CD14-positive monocyte (primary cell): ENCODE results near the gene NUDT22. TPM values are rescaled to one million over a fixed set of nuclear protein-coding genes. Genes with fewer than 3 reads are reported as not detected.

Experiments used
- DNase-seq, 3 donors: peaks; one replicate each; pipeline ENCODE4 v3.0.0-alpha.2; 2011 to 2022
- H2AFZ ChIP-seq: 2 replicates; pipeline ENCODE4 v1.6.0; 2012; ENCODE audit warnings: mild to moderate bottlenecking, low read depth, low read length, inconsistent platforms; ENCODE audit not compliant: insufficient read depth, poor library complexity, severe bottlenecking
- H3K27ac ChIP-seq, 2 donors: 1 replicate in 1 of 2; 2 replicates in 1 of 2; pipeline ENCODE4 v1.5.1; 2012 to 2013; ENCODE audit warnings: low read length in 2 of 2, control low read depth in 1 of 2, inconsistent platforms in 1 of 2, low read depth in 1 of 2, mild to moderate bottlenecking in 1 of 2
- H3K27me3 ChIP-seq, 2 donors: one replicate each; pipeline versions ENCODE4 v1.6.0 to v1.6.1; 2011 to 2013; ENCODE audit warnings: low read length in 2 of 2; ENCODE audit not compliant: control insufficient read depth in 2 of 2, insufficient read depth in 2 of 2
- H3K36me3 ChIP-seq, 2 donors: replicated peaks in 1 of 2; 1 replicate in 1 of 2; 2 replicates in 1 of 2; pipeline versions ENCODE4 v1.5.1 to v1.6.1; 2012 to 2013; ENCODE audit warnings: low read length in 2 of 2, control low read depth in 1 of 2, inconsistent platforms in 1 of 2, mild to moderate bottlenecking in 1 of 2; ENCODE audit not compliant: insufficient read depth in 2 of 2, control insufficient read depth in 1 of 2
- H3K4me1 ChIP-seq, 2 donors: 1 replicate in 1 of 2; 2 replicates in 1 of 2; pipeline versions ENCODE4 v1.5.1 to v1.6.1; 2012 to 2013; ENCODE audit warnings: low read length in 2 of 2, control low read depth in 1 of 2, inconsistent platforms in 1 of 2, mild to moderate bottlenecking in 1 of 2, moderate library complexity in 1 of 2; ENCODE audit not compliant: insufficient read depth in 2 of 2, control insufficient read depth in 1 of 2
- H3K4me2 ChIP-seq: replicated peaks from 2 replicates; pipeline ENCODE3; 2012; ENCODE audit warnings: low read length, moderate library complexity, mild to moderate bottlenecking; ENCODE audit not compliant: poor library complexity, severe bottlenecking; ENCODE audit errors: extremely low read depth
- H3K4me3 ChIP-seq, 3 experiments: fragments of 200-600 bp in 1 of 3; sonication (generic) in 1 of 3; replicated peaks in 1 of 3; 1 replicate in 2 of 3; 2 replicates in 1 of 3; pipeline ENCODE4 v1.5.1; 2011 to 2013; ENCODE audit warnings: low read length in 3 of 3, mild to moderate bottlenecking in 3 of 3, control low read depth in 2 of 3, low read depth in 2 of 3, inconsistent platforms in 1 of 3, moderate library complexity in 1 of 3
- H3K79me2 ChIP-seq: 2 replicates; pipeline ENCODE4 v1.6.0; 2012; ENCODE audit warnings: mild to moderate bottlenecking, control low read depth, inconsistent platforms, low read length, moderate library complexity; ENCODE audit not compliant: insufficient read depth
- H3K9ac ChIP-seq: 2 replicates; pipeline ENCODE4 v1.6.0; 2017; ENCODE audit warnings: low read length, mild to moderate bottlenecking; ENCODE audit not compliant: insufficient read depth, poor library complexity, severe bottlenecking
- H3K9me3 ChIP-seq, 2 donors: replicated peaks in 1 of 2; 1 replicate in 1 of 2; 2 replicates in 1 of 2; pipeline versions ENCODE4 v1.5.1 to v1.6.1; 2012 to 2013; ENCODE audit warnings: low read length in 2 of 2, control low read depth in 1 of 2; ENCODE audit not compliant: control insufficient read depth in 1 of 2, insufficient read depth in 1 of 2
- H4K20me1 ChIP-seq: 2 replicates; pipeline ENCODE4 v1.6.0; 2012; ENCODE audit warnings: mild to moderate bottlenecking, low read length, control low read depth, moderate library complexity; ENCODE audit not compliant: insufficient read depth
- H3K27ac Mint-ChIP-seq, 7 donors: one replicate each; pipeline ENCODE4 v1.8.0; 2020; ENCODE audit warnings: mild to moderate bottlenecking in 7 of 7, mixed read lengths in 7 of 7, moderate library complexity in 6 of 7, inconsistent platforms in 2 of 7
- H3K27me3 Mint-ChIP-seq, 3 donors: one replicate each; pipeline ENCODE4 v1.8.0; 2021 to 2022; ENCODE audit warnings: low read depth in 3 of 3, mild to moderate bottlenecking in 3 of 3, mixed read lengths in 3 of 3, moderate library complexity in 3 of 3, inconsistent platforms in 1 of 3
- H3K36me3 Mint-ChIP-seq, 2 donors: one replicate each; pipeline ENCODE4 v1.8.0; 2020; ENCODE audit warnings: mixed read lengths in 2 of 2, inconsistent platforms in 1 of 2, mild to moderate bottlenecking in 1 of 2
- H3K4me1 Mint-ChIP-seq: one replicate; pipeline ENCODE4 v1.8.0; 2020; ENCODE audit warnings: mild to moderate bottlenecking, mixed read lengths
- H3K4me3 Mint-ChIP-seq, 2 donors: one replicate each; pipeline ENCODE4 v1.8.0; 2020; ENCODE audit warnings: mild to moderate bottlenecking in 2 of 2, mixed read lengths in 2 of 2, moderate library complexity in 1 of 2
- H3K9me3 Mint-ChIP-seq, 7 donors: one replicate each; pipeline ENCODE4 v1.8.0; 2020 to 2022; ENCODE audit warnings: mixed read lengths in 7 of 7, mild to moderate bottlenecking in 6 of 7, moderate library complexity in 6 of 7, inconsistent platforms in 2 of 7
- CTCF ChIP-seq: fragments of 200-600 bp; IDR thresholded peaks from one replicate; pipeline ENCODE4 v1.8.0; 2022; ENCODE audit warnings: antibody characterized with exemption, mild to moderate bottlenecking
- WGBS: methylation state at CpG from one replicate; pipeline ENCODE4 v1.1.5; 2013; ENCODE audit warnings: missing lambda C conversion rate; ENCODE audit not compliant: insufficient coverage; 5-methylcytosine and 5-hydroxymethylcytosine counted together
- intact Hi-C, 2 donors: fragments of 100-400 bp; cut with micrococcal nuclease; formaldehyde crosslinking; loops; one replicate each; pipeline versions ENCODE4 v1.15.0 to v1.15.1; 2023
- polyA plus RNA-seq, 3 donors: library from polyadenylated mRNA; depleted of rRNA in 1 of 3; unstranded in 2 of 3; stranded (reverse) in 1 of 3; fragments of 300-500 nt in 2 of 3; fragments of >200 nt in 1 of 3; fragmentation: Illumina TruSeq in 2 of 3; gene quantifications; 1 replicate in 2 of 3; 2 replicates in 1 of 3; pipeline ENCODE4 v1.2.3, GENCODE V29; 2012 to 2021

The NUDT22 gene
- polyA plus RNA-seq, 3 donors: 47.9 to 86.1 (median 56.1) TPM

- peaks cover 18% of the 10 kb centered on the region for H3K79me2 ChIP-seq
- H3K4me1 Mint-ChIP-seq: peaks cover 34% of the 10 kb centered on the region
- peak overlapping the region; percentile 75 to 87 (median 83) for H3K4me3 ChIP-seq
- H3K27ac ChIP-seq: peak overlapping the region in 1 of 2 donors; percentile 74
- WGBS: 0% methylated on average over 15 of the region's 23 CpGs
- peak; percentile 27 for TF ChIP-seq CTCF
- peaks cover 32 to 47% of the 10 kb centered on the region in 2 donors for H3K4me1 ChIP-seq
- peaks cover 3 to 10% (median 8%) of the 10 kb centered on the region in 3 donors for H3K27me3 Mint-ChIP-seq
- H3K36me3 Mint-ChIP-seq: peaks cover 19 to 32% of the 10 kb centered on the region in 2 donors
- H3K4me3 Mint-ChIP-seq: peak overlapping the region; percentile 89 to 96
- H3K4me2 ChIP-seq: peak overlapping the region; percentile 98
- H3K27me3 ChIP-seq: no peaks in the 10 kb centered on the region
- H3K9ac ChIP-seq: peak overlapping the region; percentile 69
- H2AFZ ChIP-seq: peak overlapping the region; percentile 72
- intact Hi-C loops: loop anchor here (2.0 to 5.0 kb wide), 2 partner anchors 17 to 35 kb away; partner anchors contain the start of gene GPR137 (in 1 of the 2)
- peaks cover 23 to 31% of the 10 kb centered on the region in 2 donors for H3K36me3 ChIP-seq
- peak overlapping the region; percentile 69 to 90 (median 80) for H3K27ac Mint-ChIP-seq
- H3K9me3 Mint-ChIP-seq: no peaks in the 10 kb centered on the region
- H3K9me3 ChIP-seq: no peaks in the 10 kb centered on the region
- DNase-seq: peak in 2 of 3 donors; percentile 36 to 50
- peaks cover 28% of the 10 kb centered on the region for H4K20me1 ChIP-seq
These were observed 26.2 kb downstream of the NUDT22 start for GRCh38 chr11:64252003-64252872.

DNA sequence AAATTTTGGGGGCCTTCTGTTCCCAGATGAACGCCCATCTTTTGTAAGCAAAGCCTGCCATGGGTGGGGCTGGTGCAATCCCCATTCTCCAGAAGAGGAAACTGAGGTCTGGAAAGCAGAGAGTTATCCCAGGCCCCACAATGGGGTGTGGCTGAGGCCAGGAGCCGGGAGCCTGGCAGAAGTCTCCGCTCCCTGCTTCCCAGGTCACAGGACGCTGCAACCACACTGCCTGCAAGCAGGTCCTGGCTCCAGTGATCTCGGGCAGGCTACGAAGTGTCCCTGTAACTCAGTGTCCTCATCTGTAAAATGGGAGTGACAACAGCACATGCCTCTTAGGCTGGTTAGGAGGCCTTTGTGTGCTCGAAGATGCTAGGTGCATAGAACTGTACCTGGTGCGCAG lies 27.0 kb downstream of the NUDT22 start:
- Histone ChIP-seq H3K36me3 (peaks cover 27 to 38% of the 10 kb centered on the region in 2 donors), H3K79me2 (peaks cover 18% of the 10 kb centered on the region), H3K27me3 (no peaks in the 10 kb centered on the region), H3K4me3 (peak overlapping the region in 1 of 3 experiments; percentile 87), H3K4me2 (peak overlapping the region; percentile 98), H3K4me1 (peaks cover 25 to 39% of the 10 kb centered on the region in 2 donors), H3K27ac (no peak overlapping the region), H4K20me1 (peaks cover 28% of the 10 kb centered on the region), H2AFZ (no peak overlapping the region), H3K9ac (no peak overlapping the region), H3K9me3 (no peaks in the 10 kb centered on the region)
- H3K27ac Mint-ChIP-seq: no peak overlapping the region
- H3K4me3 Mint-ChIP-seq: peak overlapping the region; percentile 39 to 89
- H3K9me3 Mint-ChIP-seq: peaks cover 0 to under 1% (median 0%) of the 10 kb centered on the region in 7 donors
- H3K27me3 Mint-ChIP-seq: peaks cover 3 to 10% (median 8%) of the 10 kb centered on the region in 3 donors
- peaks cover 30% of the 10 kb centered on the region for H3K4me1 Mint-ChIP-seq
- intact Hi-C loops: loop anchor here (2.0 to 5.0 kb wide), 2 partner anchors 16 to 34 kb away; partner anchors contain the start of gene GPR137 (in 1 of the 2)
- peaks cover 25 to 39% of the 10 kb centered on the region in 2 donors for H3K36me3 Mint-ChIP-seq
- DNase-seq: no peak
- no peak for TF ChIP-seq CTCF
- WGBS: 86% methylated on average over 7 of the region's 8 CpGs
